A549 treated with Mapracorat at 1 μM for 4 hours (cell line): Measurements from ENCODE around the gene KLRF2. TPM values are rescaled to one million over a fixed set of nuclear protein-coding genes. Genes with fewer than 3 reads are reported as not detected.

Experiments
- total RNA-seq: library from RNA; stranded (reverse); fragments of 200-300 nt; extraction: Qiagen RNA extraction; gene quantifications from 5 replicates; pipeline ENCODE4 v1.2.3, GENCODE V29; 2022

The KLRF2 gene
- not detected in 5 replicates for total RNA-seq

GRCh38 chr12:9881246-9881645 is at the start of gene KLRF2:
Gene KLRF2 (plus strand): TSS chr12:9881489. CDS start chr12:9881596, 107 bp downstream.

GRCh38 chr12:9869307-9870161 is 11.8 kb upstream of the KLRF2 start, which contains the start of gene CLEC2B:
Gene CLEC2B (minus strand): TSS chr12:9869354.

GRCh38 chr12:9932270-9932669 is 51.0 kb downstream of the KLRF2 start, which contains the start of gene CLEC2A:
Gene CLEC2A (minus strand): TSS chr12:9932370. CDS start chr12:9932329, 41 bp downstream.

Other genes starting within 250 kb of the KLRF2 start
- gene CLEC2D, start 211.8 kb upstream of the KLRF2 start, total RNA-seq: 0.27 to 1.1 TPM (median 0.48 TPM) in 5 replicates
- gene CLECL1, start 148.4 kb upstream of the KLRF2 start, total RNA-seq: not detected in 5 replicates
- not detected in 5 replicates for gene CD69, start 120.6 kb upstream of the KLRF2 start, total RNA-seq
- gene KLRF1, start 54.0 kb upstream of the KLRF2 start, total RNA-seq: not detected in 5 replicates
- 1.00 to 2.1 TPM (median 1.3 TPM) in 5 replicates for gene CLEC2B, start 12.1 kb upstream of the KLRF2 start, total RNA-seq
- not detected in 5 replicates for gene CLEC2A, start 50.9 kb downstream of the KLRF2 start, total RNA-seq
- gene CLEC12A, start 89.9 kb downstream of the KLRF2 start, total RNA-seq: not detected in 5 replicates
- not detected in 5 replicates for gene CLEC1B, start 117.6 kb downstream of the KLRF2 start, total RNA-seq
- gene CLEC12B, start 129.1 kb downstream of the KLRF2 start, total RNA-seq: not detected in 5 replicates
- gene CLEC9A, start 149.2 kb downstream of the KLRF2 start, total RNA-seq: not detected in 5 replicates
- not detected in 5 replicates for gene CLEC1A, start 217.5 kb downstream of the KLRF2 start, total RNA-seq
- gene CLEC7A, start 248.7 kb downstream of the KLRF2 start, total RNA-seq: not detected in 5 replicates